HG03558 (cell line): ENCODE measurements around the gene HEPH.
"Not testable (repeated sequence)": the region's sequence is repeated elsewhere in the genome, so short reads cannot be mapped to it uniquely, and the experiment has no call there.

Experiments used
- ATAC-seq: cut with Tn5 transposase; IDR thresholded peaks from one replicate; pipeline ENCODE4 v1.9.1; 2021; ENCODE audit warnings: moderate number of reproducible peaks; ENCODE audit not compliant: unreplicated experiment; ENCODE audit errors: extremely low read depth

Gene HEPH, protein sequence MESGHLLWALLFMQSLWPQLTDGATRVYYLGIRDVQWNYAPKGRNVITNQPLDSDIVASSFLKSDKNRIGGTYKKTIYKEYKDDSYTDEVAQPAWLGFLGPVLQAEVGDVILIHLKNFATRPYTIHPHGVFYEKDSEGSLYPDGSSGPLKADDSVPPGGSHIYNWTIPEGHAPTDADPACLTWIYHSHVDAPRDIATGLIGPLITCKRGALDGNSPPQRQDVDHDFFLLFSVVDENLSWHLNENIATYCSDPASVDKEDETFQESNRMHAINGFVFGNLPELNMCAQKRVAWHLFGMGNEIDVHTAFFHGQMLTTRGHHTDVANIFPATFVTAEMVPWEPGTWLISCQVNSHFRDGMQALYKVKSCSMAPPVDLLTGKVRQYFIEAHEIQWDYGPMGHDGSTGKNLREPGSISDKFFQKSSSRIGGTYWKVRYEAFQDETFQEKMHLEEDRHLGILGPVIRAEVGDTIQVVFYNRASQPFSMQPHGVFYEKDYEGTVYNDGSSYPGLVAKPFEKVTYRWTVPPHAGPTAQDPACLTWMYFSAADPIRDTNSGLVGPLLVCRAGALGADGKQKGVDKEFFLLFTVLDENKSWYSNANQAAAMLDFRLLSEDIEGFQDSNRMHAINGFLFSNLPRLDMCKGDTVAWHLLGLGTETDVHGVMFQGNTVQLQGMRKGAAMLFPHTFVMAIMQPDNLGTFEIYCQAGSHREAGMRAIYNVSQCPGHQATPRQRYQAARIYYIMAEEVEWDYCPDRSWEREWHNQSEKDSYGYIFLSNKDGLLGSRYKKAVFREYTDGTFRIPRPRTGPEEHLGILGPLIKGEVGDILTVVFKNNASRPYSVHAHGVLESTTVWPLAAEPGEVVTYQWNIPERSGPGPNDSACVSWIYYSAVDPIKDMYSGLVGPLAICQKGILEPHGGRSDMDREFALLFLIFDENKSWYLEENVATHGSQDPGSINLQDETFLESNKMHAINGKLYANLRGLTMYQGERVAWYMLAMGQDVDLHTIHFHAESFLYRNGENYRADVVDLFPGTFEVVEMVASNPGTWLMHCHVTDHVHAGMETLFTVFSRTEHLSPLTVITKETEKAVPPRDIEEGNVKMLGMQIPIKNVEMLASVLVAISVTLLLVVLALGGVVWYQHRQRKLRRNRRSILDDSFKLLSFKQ

DNA sequence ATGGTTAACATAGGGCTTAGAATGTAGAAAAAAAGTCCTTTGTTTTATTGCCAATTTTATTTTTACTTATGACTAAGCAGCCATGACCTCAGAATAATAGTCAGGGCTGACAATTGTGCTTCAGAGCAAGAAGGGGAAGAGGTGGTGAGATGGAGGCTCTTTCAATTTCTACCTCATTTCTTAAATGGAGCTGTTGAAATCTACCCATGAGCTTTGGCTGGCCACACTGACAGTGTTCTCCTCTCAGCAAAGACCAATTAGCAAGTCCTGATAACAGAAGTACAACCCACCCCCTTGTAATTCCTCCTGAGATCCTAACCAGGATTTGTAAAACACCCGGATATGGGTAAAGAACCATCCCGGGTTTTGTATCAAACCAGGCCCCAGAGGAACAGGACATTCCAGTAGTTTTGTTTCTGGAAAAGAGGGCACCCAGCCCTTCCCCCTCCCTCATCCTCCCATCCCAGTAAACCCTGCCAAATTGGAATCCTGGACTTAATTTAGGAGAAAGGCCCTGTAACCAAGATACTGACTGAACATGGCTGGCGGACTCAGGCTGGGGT, at the start of gene HEPH:
TSS of gene HEPH (plus strand) at position 399 of the 563 bp plus-strand sequence. CDS start 6,324 bp downstream, outside the sequence.
- ATAC-seq = no peak

DNA sequence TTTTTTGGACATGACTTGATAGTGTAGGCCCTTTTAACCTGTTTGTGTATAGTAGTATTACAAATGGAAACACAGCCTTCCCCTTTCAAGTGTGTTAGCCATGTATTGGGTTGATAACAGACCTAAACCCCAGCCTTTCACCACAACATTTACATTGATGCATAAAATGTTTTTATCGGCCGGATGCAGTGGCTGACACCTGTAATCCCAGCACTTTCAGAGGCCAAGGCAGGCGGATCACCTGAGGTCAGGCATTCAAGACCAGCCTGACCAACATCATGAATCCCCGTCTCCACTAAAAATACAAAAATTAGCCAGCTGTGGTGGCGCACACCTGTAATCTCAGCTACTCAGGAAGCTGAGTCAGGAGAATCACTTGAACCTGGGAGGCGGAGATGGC, 45.3 kb upstream of the HEPH start:
- ATAC-seq = not testable (repeated sequence)

DNA sequence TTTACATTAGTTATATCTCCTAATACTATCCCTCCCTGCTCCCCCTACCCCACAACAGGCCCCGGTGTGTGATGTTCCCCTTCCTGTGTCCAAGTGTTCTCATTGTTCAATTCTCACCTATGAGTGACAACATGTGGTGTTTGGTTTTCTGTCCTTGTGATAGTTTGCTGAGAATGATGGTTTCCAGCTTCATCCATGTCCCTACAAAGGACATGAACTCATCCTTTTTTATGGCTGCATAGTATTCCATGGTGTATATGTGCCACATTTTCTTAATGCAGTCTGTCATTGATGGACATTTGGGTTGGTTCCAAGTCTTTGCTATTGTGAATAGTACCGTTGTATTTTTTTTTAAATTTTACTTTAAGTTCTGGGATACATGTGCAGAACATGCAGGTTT, 42.7 kb upstream of the HEPH start:
- not testable (repeated sequence) for ATAC-seq

DNA sequence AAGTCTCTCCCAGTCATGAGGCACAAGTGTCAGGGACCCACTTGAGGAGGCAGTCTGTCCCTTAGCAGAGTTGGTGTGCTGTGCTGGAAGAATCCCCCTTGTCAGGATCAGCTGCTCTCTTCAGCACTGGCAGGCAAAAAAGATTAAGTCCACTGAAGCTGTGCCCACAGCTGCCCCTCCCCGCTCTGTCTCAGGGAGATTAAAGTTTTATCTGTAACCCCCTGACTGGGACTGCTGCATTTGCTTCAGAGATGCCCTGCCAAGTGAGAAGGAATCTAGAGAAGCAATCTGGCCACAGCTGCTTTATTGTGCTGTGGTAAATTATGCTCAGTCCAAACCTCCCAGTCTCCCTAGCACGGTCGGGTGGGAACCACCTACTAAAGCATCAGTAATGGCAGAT, 37.4 kb upstream of the HEPH start:
- ATAC-seq = no peak

DNA sequence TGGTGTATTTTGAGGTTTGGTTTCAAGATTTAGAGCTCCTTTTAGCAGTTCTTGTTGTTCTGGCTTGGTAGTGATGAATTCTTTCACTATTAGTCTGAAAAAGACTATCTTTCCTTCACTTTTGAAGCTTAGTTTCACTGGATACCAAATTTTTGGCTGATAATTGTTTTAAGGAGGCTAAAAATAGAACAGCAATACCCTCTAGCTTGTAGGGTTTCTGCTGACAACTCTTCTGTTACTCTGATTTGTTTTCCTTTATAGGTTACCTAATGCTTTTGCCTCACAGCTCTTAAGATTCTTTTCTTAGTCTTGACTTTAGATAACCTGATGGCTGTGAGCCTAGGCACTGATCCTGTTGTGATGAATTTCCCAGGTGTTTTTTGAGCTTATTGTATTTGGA, 33.6 kb upstream of the HEPH start:
- no peak for ATAC-seq

DNA sequence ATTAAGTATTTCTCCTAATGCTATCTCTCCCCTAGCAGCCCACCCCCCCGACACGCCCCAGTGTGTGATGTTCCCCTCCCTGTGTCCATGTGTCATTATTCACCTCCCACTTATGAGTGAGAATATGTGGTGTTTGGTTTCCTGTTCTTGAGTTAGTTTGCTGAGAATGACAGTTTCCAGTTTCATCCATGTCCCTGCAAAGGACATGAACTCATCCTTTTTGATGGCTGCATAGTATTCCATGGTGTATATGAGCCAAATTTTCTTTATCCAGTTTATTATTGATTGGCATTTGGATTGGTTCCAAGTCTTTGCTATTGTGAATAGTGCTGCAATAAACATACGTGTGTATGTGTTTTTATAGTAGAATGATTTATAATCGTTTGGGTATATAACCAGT, 28.8 kb upstream of the HEPH start:
- ATAC-seq = not testable (repeated sequence)

DNA sequence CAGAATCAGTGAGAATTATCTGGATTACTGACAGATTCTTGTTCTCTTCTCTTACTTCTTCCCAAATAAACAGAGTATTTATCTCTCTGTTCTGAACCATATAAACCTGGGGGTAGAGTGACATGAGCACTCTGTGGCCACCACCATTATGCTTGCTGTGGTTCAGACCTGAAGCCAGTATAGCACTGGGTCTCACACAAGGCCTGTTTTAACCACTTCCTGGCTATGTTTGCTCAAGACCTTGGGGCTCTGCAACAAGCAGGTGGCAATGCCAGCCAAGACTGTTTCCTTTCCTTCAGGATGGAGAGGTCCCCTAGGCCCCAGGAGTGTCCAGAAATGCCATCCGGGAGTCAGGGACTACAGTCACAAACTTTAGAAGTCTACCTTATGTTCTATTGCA, 21.7 kb upstream of the HEPH start:
- ATAC-seq = no peak

DNA sequence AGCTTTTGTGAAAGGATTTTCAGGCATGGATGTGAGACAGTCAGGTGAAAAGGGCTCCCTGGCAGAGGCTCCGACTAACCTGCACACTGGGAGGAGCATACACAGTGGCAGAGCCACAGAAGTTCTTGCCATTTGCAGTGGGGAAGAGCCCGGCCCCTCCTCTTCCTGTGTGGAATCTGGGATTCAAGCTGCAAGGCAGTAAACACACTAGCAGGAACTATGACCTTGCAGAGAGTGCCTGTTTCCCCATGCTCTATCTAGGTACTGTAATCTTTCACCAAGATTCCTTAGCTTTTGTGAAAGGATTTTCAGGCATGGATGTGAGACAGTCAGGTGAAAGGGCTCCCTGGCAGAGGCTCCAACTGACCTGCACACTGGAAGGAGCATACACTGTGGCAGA, 19.8 kb upstream of the HEPH start:
- no peak for ATAC-seq

DNA sequence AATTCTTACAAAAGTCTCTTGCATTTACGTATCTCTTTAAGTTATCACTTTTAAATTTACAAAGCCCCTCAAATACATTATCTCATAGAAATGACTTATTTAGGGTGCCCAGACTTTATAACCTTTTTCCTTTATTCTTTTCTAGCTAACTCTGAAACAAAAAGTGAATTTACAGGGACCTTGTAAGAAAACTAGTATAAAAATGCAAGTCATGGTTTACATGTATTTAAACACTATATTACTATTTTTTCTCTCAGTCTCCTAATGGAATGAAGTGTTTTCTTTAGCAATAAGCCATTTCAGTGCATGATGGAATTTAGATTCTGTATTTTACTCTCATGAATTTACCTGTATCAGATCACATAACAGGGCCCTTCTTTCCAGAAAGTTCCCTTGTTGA, 14.5 kb upstream of the HEPH start:
- ATAC-seq = no peak

DNA sequence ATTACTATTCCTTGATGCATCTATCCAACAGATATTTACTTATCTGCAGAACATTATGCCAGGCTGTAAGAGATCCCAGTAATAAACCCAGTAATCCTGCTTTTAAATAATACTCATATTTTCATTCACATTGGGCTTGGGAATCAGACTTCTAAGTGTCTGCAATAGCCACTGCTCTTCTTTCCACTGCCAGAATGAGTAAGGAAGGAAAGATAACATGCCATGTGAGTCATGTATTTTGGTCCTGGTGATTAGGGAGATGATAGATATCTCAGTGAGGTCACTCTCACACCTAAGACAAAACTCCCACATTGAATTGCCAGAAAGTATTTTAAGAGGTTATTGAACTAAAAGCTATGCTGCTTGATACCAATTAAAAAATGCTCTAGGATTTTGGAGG, 13.9 kb upstream of the HEPH start:
- ATAC-seq = no peak

DNA sequence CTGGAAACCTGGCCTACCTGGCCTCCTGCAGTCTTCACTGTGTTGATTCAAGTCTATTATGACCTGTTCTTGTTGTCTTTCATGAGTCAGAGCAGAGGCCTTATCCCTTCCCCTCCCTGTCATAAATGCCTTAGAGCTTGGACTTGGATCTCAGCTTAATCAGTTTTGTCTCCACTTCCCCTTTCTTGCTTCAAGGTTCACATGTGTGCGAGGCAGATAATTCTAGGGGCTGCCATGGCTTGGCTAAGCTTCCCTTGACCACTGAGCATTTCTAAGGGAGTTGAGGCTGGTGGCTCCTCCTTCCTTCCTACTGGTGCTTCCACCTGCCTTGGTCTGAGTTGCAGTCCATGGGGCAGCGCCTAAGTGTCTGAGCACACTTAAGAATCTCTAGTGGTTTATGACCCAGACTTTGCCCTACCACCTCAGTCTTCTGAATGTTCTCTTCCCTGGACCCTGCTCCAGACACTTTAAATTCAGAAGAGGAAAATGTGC, 1.7 kb upstream of the HEPH start:
- no peak for ATAC-seq

DNA sequence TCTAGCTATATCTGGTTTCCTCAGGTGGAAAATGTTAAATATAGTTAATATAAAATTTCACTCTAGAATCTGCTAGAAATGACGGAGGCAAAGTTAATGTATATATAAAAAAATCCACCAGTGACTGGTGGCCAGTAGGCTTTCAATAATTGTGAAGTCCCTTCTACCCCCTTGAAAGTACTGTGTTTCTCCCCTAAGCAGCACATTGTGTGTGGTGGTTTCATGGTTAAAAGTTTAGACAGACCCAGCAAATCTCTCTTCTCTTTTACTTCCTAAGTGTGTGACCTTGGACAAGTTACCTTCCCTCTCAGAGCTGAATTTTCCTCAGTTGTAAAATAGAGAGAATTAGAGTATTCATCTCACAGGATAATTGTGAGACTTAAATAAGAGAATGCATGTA, 600 bp upstream of the HEPH start:
- ATAC-seq = no peak

DNA sequence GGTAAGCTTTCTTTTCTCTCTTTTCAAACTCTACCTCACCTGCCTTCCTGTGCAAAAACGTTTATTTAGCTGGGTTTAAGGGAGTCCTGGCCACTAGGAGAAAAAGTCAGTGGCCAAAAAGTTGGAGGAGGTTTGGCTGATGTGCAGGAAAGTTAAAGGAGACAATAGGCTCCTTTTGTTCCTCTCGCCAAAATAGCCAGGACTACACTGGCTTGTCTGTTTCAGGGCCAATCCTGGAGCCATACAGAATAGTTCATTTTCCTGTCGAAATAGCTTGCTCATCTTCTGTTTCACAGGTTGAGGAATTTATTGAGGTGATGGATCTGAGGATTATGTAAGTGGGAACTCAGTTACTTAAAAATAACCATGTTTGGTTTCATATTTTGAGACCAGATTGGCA, 423 bp downstream of the HEPH start:
- no peak for ATAC-seq

DNA sequence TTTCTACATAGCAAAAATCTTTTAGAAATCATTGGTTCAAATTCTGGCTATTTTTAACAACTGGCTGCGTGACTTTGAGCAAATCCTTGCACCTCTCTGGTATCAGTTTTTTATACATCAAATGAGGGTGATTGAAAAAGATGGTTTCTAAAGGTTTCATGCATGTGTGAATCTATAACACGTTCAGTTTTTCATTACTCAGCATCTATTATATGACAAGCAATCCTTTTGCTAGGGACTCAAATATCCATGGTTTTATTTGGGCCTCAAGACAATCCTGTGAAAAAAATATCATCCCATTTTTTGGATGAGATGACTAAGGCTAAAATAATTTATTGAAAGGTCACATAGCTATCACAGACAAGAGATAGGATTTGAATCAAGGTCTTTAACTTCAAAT, 884 bp downstream of the HEPH start:
- ATAC-seq = no peak

DNA sequence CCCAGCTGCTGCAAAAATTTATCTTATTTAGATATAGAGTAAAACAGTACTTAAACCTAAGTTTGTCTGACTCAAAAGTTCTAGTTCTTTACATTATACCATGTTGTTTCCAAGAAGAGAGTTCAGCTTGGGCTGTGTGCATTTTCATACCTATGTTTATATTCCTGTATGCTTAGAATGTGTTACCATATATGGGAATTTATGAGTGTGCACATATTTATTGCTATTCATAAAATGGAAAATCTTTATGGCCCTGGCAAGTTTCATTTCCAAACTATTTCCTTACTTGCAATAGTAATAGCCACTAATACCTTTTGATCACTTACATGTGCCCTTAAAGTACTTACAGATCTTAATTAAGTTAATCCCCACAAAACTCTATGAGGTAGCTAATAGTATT, 2.6 kb downstream of the HEPH start:
- no peak for ATAC-seq

DNA sequence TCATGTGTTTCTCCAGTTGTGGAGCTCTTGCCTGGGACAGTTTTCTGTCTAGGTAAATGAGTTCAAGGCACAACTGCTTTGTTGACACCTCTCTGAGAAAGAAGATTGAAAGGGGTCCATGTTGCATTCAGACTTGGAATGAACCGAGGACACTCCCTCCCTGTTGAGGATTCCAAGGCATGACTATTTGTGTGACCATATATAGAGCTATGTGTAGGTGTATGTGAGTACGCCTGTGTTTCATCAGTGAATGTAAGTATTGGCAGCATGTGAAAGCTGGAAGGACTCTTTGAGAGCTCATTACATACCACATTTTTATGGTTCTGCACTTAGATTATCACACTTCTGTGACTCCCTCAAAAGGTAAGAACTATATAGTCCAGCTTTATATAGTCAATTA, 3.4 kb downstream of the HEPH start:
- no peak for ATAC-seq

DNA sequence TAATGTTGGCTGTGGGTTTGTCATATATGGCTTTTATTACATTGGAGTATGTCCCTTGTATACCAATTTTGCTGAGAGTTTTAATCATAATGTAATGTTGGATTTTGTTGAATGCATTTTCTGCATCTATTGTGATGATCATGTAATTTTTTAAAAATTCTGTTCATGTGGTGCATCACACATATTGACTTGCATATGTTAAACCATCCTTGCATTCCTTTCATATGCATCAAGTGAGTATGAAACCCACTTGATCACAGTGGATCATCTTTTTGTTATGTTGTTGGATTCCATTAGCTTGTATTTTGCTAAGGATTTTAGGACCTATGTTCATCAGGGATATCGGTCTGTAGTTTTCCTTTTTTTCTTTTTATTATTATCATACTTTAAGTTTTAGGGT, 12.1 kb downstream of the HEPH start:
- ATAC-seq = no peak

DNA sequence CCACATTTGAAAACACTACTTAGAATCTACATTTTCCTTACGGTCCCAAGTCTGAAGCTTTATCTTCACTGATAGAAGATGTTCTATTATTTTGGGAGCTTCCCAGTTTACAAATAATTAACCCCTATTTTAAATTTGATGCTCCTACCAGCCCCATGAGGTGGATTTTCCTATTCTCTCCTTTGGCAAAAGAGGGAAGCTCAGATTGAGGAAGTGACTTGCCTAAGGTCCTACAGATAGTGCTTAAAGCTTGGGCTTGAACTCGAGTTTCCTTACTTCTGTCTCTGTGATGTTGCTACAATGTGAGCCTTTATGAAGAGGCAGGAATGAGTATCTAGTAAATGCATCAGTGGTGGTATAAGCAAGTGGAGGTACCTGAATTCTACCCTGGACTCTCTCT, 27.5 kb downstream of the HEPH start:
- no peak for ATAC-seq

DNA sequence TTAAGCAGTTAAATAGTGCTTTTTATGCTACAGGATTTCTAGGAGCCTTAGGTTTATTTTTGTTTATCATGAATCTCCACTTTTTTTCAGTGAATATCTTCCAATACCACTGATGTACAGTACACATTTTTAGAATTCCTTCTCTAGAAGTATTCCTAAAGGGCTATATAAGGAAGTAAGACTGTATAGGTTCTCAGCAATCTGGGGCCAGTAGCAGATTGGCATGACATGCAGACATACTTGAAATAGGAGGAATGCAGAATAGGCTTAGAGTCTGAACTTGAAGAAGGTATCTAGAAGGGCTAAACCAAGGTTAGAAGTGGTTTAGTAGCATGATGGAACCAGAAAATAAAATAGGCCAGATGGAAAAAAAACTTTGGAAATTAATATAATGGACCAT, 29.8 kb downstream of the HEPH start:
- ATAC-seq = no peak

DNA sequence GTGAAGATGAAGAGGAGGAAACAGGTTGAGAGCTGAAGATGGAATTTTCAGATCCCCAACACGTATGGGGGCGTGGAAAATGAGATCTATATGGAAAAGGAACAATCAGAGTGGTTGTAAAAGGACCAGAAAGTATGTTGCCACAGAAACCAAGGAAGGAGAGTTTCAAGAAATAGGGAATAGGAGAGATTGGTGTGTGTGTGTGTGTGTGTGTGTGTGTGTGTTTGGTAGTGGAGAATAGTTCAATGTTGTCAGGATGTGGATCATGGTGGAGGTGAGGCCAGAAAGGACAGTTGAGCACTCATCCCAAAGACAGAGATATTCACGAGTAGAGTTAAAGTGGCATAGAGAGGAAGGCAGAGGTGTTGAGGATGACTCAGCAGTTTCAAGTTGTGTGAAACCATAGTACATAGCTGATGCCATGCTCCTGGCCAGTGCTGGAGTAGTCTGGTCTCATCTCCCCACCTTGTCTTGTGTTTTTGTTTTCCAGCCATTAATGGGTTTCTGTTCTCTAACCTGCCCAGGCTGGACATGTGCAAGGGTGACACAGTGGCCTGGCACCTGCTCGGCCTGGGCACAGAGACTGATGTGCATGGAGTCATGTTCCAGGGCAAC, 36.1 kb downstream of the HEPH start:
- ATAC-seq = no peak
